Measurements from ENCODE around the gene CPNE9. TPM values are rescaled to one million over a fixed set of nuclear protein-coding genes. Genes with fewer than 3 reads are reported as not detected.
A peak's percentile ranks its signal among the peaks of the same experiment; 100 is the strongest.

The CPNE9 gene
- total RNA-seq, 1 experiment from 2014 or later = 3.5 TPM

DNA sequence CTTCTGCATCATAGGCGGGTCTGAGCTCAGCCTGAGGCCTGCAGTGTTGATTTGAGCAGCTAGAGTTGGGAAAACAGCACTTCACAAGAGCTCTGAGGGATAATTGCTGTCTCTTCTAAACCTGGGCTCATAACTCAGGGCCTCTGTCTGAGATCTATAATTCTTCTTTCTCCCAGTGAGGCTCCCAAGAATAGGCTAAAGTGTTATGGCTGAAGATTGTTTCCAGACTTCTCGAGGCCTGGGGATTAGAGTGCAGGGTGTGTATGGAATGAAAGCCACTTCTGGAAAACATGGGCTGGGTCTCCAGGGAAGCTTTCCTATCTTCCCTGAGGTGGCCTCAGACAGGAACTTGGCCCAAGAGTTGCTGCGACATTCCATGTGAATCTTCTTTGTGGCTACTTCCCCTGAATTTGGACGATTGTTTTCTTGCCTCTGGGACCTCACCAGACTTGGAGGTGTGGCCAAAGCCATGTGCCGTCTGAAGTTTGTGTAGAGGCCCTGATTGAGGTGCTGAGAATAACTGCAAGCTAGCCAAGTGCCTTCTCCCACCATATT lies 27.8 kb upstream of the CPNE9 start:
- no CpG with 5 or more reads among the region's 5 CpGs for WGBS (ENCODE audit: extremely low coverage, insufficient read length, low lambda C conversion rate)
- no peak overlapping the region for H3K4me3 Mint-ChIP-seq
- no peaks in the 10 kb centered on the region for H3K9me3 Mint-ChIP-seq

More for the DNA sequence above, 27.8 kb upstream of the CPNE9 start:
- Histone ChIP-seq H3K9ac (ENCODE audit: extremely low read depth, insufficient read length, low read length) (no peak overlapping the region), H3K4ac (ENCODE audit: low read depth, low read length) (no peak overlapping the region), H4K5ac (ENCODE audit: insufficient read length, low read depth, low read length) (no peak overlapping the region), H3K27me3 (ENCODE audit: insufficient read depth, low read length) (no peaks in the 10 kb centered on the region), H3K56ac (ENCODE audit: insufficient read length, low read depth, low read length) (no peak overlapping the region), H2AK5ac (ENCODE audit: insufficient read length, low read length) (no peak overlapping the region), H3K14ac (ENCODE audit: insufficient read depth, low read length) (no peak overlapping the region), H2BK20ac (ENCODE audit: low read depth, low read length, poor library complexity, severe bottlenecking) (no peak overlapping the region), H2BK120ac (ENCODE audit: low read depth, low read length, poor library complexity, severe bottlenecking) (no peak overlapping the region), H3K18ac (ENCODE audit: insufficient read length, low read depth, low read length) (no peak overlapping the region), H4K91ac (ENCODE audit: insufficient read length, low read depth, low read length) (no peak overlapping the region), H3K4me1 (ENCODE audit: insufficient read depth, low read length) (no peaks in the 10 kb centered on the region), H3K4me2 (ENCODE audit: insufficient read depth, insufficient read length, low read length) (no peak overlapping the region), H3K23me2 (ENCODE audit: insufficient read length, low read depth, low read length, poor library complexity, severe bottlenecking) (no peaks in the 10 kb centered on the region), H3K79me2 (ENCODE audit: insufficient read depth, low read length) (no peaks in the 10 kb centered on the region), H3T11ph (ENCODE audit: low read length) (no peak overlapping the region), H3K9me3 (ENCODE audit: control insufficient read depth, low read depth, low read length) (no peaks in the 10 kb centered on the region), H3K27ac (ENCODE audit: insufficient read length, low read depth, low read length) (no peak overlapping the region), H2BK15ac (ENCODE audit: low read depth, low read length) (no peak overlapping the region), H4K8ac (replicated peaks; ENCODE audit: insufficient read length, low read depth, low read length) (no peak overlapping the region), H2BK12ac (ENCODE audit: insufficient read length, low read depth, low read length) (no peak overlapping the region), H2AFZ (ENCODE audit: low read length) (no peak overlapping the region), H3K79me1 (ENCODE audit: insufficient read depth, low read depth, low read length, poor library complexity, severe bottlenecking) (no peaks in the 10 kb centered on the region), H4K20me1 (ENCODE audit: control insufficient read depth, insufficient read depth, insufficient read length) (no peaks in the 10 kb centered on the region), H3K23ac (ENCODE audit: insufficient read length, low read depth, low read length) (no peak overlapping the region), H2BK5ac (ENCODE audit: insufficient read length, low read length) (no peak overlapping the region)
- no peak for DNase-seq
- Mint-ChIP-seq H3K36me3 (ENCODE audit: insufficient read depth in 1 of 3, low read depth in 3 of 3) (peaks cover 4 to 79% (median 55%) of the 10 kb centered on the region in 3 experiments; a peak in 6 of 7 replicates), H3K27ac (peak overlapping the region in 1 of 3 experiments; percentile 34; a peak in 1 of 7 replicates), H3K27me3 (ENCODE audit: low read depth) (no peaks in the 10 kb centered on the region), H3K4me1 (no peaks in the 10 kb centered on the region)
- TF ChIP-seq, protein P1, sequence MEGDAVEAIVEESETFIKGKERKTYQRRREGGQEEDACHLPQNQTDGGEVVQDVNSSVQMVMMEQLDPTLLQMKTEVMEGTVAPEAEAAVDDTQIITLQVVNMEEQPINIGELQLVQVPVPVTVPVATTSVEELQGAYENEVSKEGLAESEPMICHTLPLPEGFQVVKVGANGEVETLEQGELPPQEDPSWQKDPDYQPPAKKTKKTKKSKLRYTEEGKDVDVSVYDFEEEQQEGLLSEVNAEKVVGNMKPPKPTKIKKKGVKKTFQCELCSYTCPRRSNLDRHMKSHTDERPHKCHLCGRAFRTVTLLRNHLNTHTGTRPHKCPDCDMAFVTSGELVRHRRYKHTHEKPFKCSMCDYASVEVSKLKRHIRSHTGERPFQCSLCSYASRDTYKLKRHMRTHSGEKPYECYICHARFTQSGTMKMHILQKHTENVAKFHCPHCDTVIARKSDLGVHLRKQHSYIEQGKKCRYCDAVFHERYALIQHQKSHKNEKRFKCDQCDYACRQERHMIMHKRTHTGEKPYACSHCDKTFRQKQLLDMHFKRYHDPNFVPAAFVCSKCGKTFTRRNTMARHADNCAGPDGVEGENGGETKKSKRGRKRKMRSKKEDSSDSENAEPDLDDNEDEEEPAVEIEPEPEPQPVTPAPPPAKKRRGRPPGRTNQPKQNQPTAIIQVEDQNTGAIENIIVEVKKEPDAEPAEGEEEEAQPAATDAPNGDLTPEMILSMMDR (conservative IDR thresholded peaks at IDR 0.05) = no peak

Data from H9 (cell line).